HG03196 (cell line): ENCODE measurements around the gene HLA-A.
"Not testable (repeated sequence)": the region's sequence is repeated elsewhere in the genome, so short reads cannot be mapped to it uniquely, and the experiment has no call there.

ENCODE experiments used
- ATAC-seq: cut with Tn5 transposase; IDR thresholded peaks from one replicate; pipeline ENCODE4 v1.9.1; 2021; ENCODE audit not compliant: unreplicated experiment

HLA-A gene

GRCh38 chr6:29942275-29943052 lies at the start of gene HLA-A:
Gene HLA-A, plus strand, starts transcription at chr6:29942532. Its CDS starts 22 bp downstream, at chr6:29942554.
- peak; percentile 94 for ATAC-seq

- no peak for ATAC-seq
These were observed 49.6 kb upstream of the HLA-A start for GRCh38 chr6:29892696-29893095.

- no peak for ATAC-seq
These were observed 43.1 kb upstream of the HLA-A start for GRCh38 chr6:29899281-29899680.

- ATAC-seq: no peak
These were observed 37.0 kb upstream of the HLA-A start for GRCh38 chr6:29905286-29905685.

GRCh38 chr6:29907637-29908340 lies 34.5 kb upstream of the HLA-A start:
- no peak for ATAC-seq

- no peak for ATAC-seq
These were observed 34.0 kb upstream of the HLA-A start for GRCh38 chr6:29908341-29908662.

- ATAC-seq: no peak
These were observed 33.6 kb upstream of the HLA-A start for GRCh38 chr6:29908710-29909109.

- ATAC-seq: no peak
These were observed 32.3 kb upstream of the HLA-A start for GRCh38 chr6:29909985-29910384.

GRCh38 chr6:29912840-29913239 lies 29.5 kb upstream of the HLA-A start:
- ATAC-seq: no peak

- no peak for ATAC-seq
These were observed 25.6 kb upstream of the HLA-A start for GRCh38 chr6:29916741-29917140.

- ATAC-seq: no peak
These were observed 24.5 kb upstream of the HLA-A start for GRCh38 chr6:29917857-29918256.

GRCh38 chr6:29919506-29920445 lies 22.6 kb upstream of the HLA-A start:
- no peak for ATAC-seq

GRCh38 chr6:29924287-29924686 lies 18.0 kb upstream of the HLA-A start:
- ATAC-seq: no peak

- ATAC-seq: no peak
These were observed 17.6 kb upstream of the HLA-A start for GRCh38 chr6:29924731-29925130.

GRCh38 chr6:29925321-29925720 lies 17.0 kb upstream of the HLA-A start:
- no peak for ATAC-seq

- no peak for ATAC-seq
These were observed 16.5 kb upstream of the HLA-A start for GRCh38 chr6:29925727-29926412.

- peak; percentile 73 for ATAC-seq
These were observed 15.7 kb upstream of the HLA-A start for GRCh38 chr6:29926413-29927274.

- no peak for ATAC-seq
These were observed 15.1 kb upstream of the HLA-A start for GRCh38 chr6:29927275-29927569.

GRCh38 chr6:29927841-29928388 lies 14.4 kb upstream of the HLA-A start:
- ATAC-seq: no peak

- not testable (repeated sequence) for ATAC-seq
These were observed 12.3 kb upstream of the HLA-A start for GRCh38 chr6:29930047-29930446.
